ENCODE results near the gene SGMS2.

The SGMS2 gene

GRCh38 chr4:107828315-107829090 lies 3.8 kb downstream of the SGMS2 start:
- H3K79me1 ChIP-seq (ENCODE audit: low read length), result no peaks in the 10 kb centered on the region
- H3K14ac ChIP-seq (ENCODE audit: low read length), result no peak overlapping the region
- H3K18ac ChIP-seq (ENCODE audit: low read length), result no peak overlapping the region
- H3K9me3 ChIP-seq (ENCODE audit: insufficient read depth, low read depth, low read length), result no peaks in the 10 kb centered on the region
- peaks cover 3 to 9% of the 10 kb centered on the region in 2 experiments for H3K4me1 ChIP-seq (ENCODE audit: control insufficient read depth in 1 of 2, insufficient read depth in 2 of 2, low read length in 2 of 2)
- no peak overlapping the region for H2BK12ac ChIP-seq (ENCODE audit: low read length)
- no peak overlapping the region for H2BK120ac ChIP-seq (ENCODE audit: insufficient read depth, low read length, poor library complexity)
- no peak overlapping the region for H2AK5ac ChIP-seq (ENCODE audit: low read length)
- no peak overlapping the region for H2AFZ ChIP-seq (ENCODE audit: insufficient read depth, low read length, poor library complexity)
- H4K91ac ChIP-seq (ENCODE audit: low read depth, low read length), result no peak overlapping the region
- no peak overlapping the region for H3K4ac ChIP-seq (ENCODE audit: low read depth, low read length)
- peak in 1 of 2 donors; percentile 23 for DNase-seq
- no peak overlapping the region for H2BK5ac ChIP-seq (ENCODE audit: low read depth, low read length, poor library complexity)
- peaks cover 4% of the 10 kb centered on the region for H3K27me3 ChIP-seq (ENCODE audit: insufficient read depth, low read length)
- no peak overlapping the region for H3K23ac ChIP-seq (ENCODE audit: low read length)
- no peaks in the 10 kb centered on the region for H3K36me3 ChIP-seq (ENCODE audit: control insufficient read depth in 1 of 2, insufficient read depth in 2 of 2, low read length in 2 of 2)
- no peak overlapping the region for H3K4me2 ChIP-seq (ENCODE audit: low read length)
- no peak overlapping the region for H3K9ac ChIP-seq (ENCODE audit: low read length)
- no peak overlapping the region for H4K12ac ChIP-seq (ENCODE audit: low read depth, low read length)
- H3K4me3 ChIP-seq (ENCODE audit: low read depth, low read length), result no peak overlapping the region
- no peak overlapping the region for H4K8ac ChIP-seq (ENCODE audit: low read depth, low read length)
- no peak overlapping the region for H3K27ac ChIP-seq (ENCODE audit: low read depth, low read length)
- no peaks in the 10 kb centered on the region for H3K79me2 ChIP-seq (ENCODE audit: control insufficient read depth, insufficient read depth, low read length, poor library complexity)
- WGBS (ENCODE audit: extremely low coverage, insufficient coverage, insufficient read length), result no CpG with 5 or more reads among the region's 6 CpGs

DNA sequence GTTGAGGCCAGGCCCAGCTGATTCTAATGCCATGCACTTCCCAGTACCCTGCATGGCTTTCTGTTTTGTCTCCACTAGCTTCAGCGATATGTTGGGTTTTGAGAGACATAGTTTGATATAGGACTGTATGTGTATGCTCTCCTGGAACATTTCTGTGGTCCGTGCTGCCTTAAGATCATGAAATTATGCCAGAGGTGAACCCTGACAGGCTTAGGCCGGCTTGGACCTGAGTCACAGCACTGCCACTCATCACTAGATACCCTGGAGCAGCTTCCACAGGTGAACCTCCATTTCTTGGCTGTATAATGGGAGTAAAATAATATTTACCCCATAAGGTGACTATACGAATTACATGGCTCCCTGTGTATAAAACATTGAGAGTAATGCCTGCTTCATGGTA lies 6.4 kb downstream of the SGMS2 start:
- H2BK5ac ChIP-seq (ENCODE audit: low read depth, low read length, poor library complexity), result no peak overlapping the region
- no peak overlapping the region for H4K8ac ChIP-seq (ENCODE audit: low read depth, low read length)
- H3K9me3 ChIP-seq (ENCODE audit: insufficient read depth, low read depth, low read length), result no peaks in the 10 kb centered on the region
- H3K23ac ChIP-seq (ENCODE audit: low read length), result no peak overlapping the region
- no peak overlapping the region for H3K18ac ChIP-seq (ENCODE audit: low read length)
- H3K9ac ChIP-seq (ENCODE audit: low read length), result no peak overlapping the region
- H3K79me2 ChIP-seq (ENCODE audit: control insufficient read depth, insufficient read depth, low read length, poor library complexity), result no peaks in the 10 kb centered on the region
- no peak overlapping the region for H3K4me2 ChIP-seq (ENCODE audit: low read length)
- no peak overlapping the region for H3K14ac ChIP-seq (ENCODE audit: low read length)
- H2AK5ac ChIP-seq (ENCODE audit: low read length), result no peak overlapping the region
- no peak overlapping the region for H2BK12ac ChIP-seq (ENCODE audit: low read length)
- no peak overlapping the region for H2AFZ ChIP-seq (ENCODE audit: insufficient read depth, low read length, poor library complexity)
- no peaks in the 10 kb centered on the region for H3K4me1 ChIP-seq (ENCODE audit: control insufficient read depth in 1 of 2, insufficient read depth in 2 of 2, low read length in 2 of 2)
- H3K4me3 ChIP-seq (ENCODE audit: low read depth, low read length), result no peak overlapping the region
- no peaks in the 10 kb centered on the region for H3K36me3 ChIP-seq (ENCODE audit: control insufficient read depth in 1 of 2, insufficient read depth in 2 of 2, low read length in 2 of 2)
- no peak overlapping the region for H3K27ac ChIP-seq (ENCODE audit: low read depth, low read length)
- no CpG with 5 or more reads among the region's 4 CpGs for WGBS (ENCODE audit: extremely low coverage, insufficient coverage, insufficient read length)
- no peak overlapping the region for H4K91ac ChIP-seq (ENCODE audit: low read depth, low read length)
- no peak overlapping the region for H3K4ac ChIP-seq (ENCODE audit: low read depth, low read length)
- H3K27me3 ChIP-seq (ENCODE audit: insufficient read depth, low read length), result no peaks in the 10 kb centered on the region
- no peak overlapping the region for H4K12ac ChIP-seq (ENCODE audit: low read depth, low read length)
- H2BK120ac ChIP-seq (ENCODE audit: insufficient read depth, low read length, poor library complexity), result no peak overlapping the region
- no peaks in the 10 kb centered on the region for H3K79me1 ChIP-seq (ENCODE audit: low read length)
- peak; percentile 39 to 41 for DNase-seq

DNA sequence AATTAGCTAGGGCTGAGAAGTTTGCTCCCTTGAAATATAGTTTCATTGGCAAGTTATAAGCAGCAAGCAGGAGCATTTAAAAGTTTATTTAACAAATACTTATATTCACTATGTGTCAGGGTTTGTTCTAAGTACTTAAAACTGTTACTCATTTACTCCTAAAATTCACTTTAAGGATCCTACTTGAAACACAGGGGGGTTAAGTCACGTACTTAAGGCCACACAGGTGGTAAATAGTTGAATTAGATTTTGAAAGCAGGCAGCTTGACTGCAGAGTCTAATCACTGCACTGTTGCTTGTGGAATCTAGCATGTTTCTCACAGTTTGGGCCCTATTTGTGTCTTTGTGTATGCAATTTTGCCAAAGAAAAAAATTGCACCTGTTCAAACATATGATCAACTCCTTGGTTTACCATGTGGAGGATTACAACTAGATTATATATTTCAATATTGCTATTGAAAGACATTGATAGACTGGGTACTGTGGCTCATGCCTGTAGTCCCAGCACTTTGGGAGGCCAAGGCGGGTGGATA lies 7.6 kb downstream of the SGMS2 start:
- Histone ChIP-seq H3K79me1 (ENCODE audit: low read length) (no peaks in the 10 kb centered on the region), H2BK5ac (ENCODE audit: low read depth, low read length, poor library complexity) (no peak overlapping the region), H3K79me2 (ENCODE audit: control insufficient read depth, insufficient read depth, low read length, poor library complexity) (no peaks in the 10 kb centered on the region), H4K12ac (ENCODE audit: low read depth, low read length) (no peak overlapping the region), H2BK12ac (ENCODE audit: low read length) (no peak overlapping the region), H3K27ac (ENCODE audit: low read depth, low read length) (no peak overlapping the region), H3K18ac (ENCODE audit: low read length) (no peak overlapping the region), H3K9ac (ENCODE audit: low read length) (no peak overlapping the region), H3K4ac (ENCODE audit: low read depth, low read length) (no peak overlapping the region), H2AK5ac (ENCODE audit: low read length) (no peak overlapping the region), H3K4me1 (ENCODE audit: control insufficient read depth in 1 of 2, insufficient read depth in 2 of 2, low read length in 2 of 2) (no peaks in the 10 kb centered on the region), H2BK120ac (ENCODE audit: insufficient read depth, low read length, poor library complexity) (no peak overlapping the region), H2AFZ (ENCODE audit: insufficient read depth, low read length, poor library complexity) (no peak overlapping the region), H3K4me2 (ENCODE audit: low read length) (no peak overlapping the region), H3K36me3 (ENCODE audit: control insufficient read depth in 1 of 2, insufficient read depth in 2 of 2, low read length in 2 of 2) (no peaks in the 10 kb centered on the region), H3K23ac (ENCODE audit: low read length) (no peak overlapping the region), H3K14ac (ENCODE audit: low read length) (no peak overlapping the region), H3K9me3 (ENCODE audit: insufficient read depth, low read depth, low read length) (no peaks in the 10 kb centered on the region), H4K91ac (ENCODE audit: low read depth, low read length) (no peak overlapping the region), H3K27me3 (ENCODE audit: insufficient read depth, low read length) (no peaks in the 10 kb centered on the region), H3K4me3 (ENCODE audit: low read depth, low read length) (no peak overlapping the region), H4K8ac (ENCODE audit: low read depth, low read length) (no peak overlapping the region)
- DNase-seq, result no peak
- WGBS (ENCODE audit: extremely low coverage, insufficient coverage, insufficient read length), result no CpG with 5 or more reads among the region's 2 CpGs

GRCh38 chr4:107834241-107834794 lies 9.6 kb downstream of the SGMS2 start:
- H3K18ac ChIP-seq (ENCODE audit: low read length), result no peak overlapping the region
- H3K79me1 ChIP-seq (ENCODE audit: low read length), result no peaks in the 10 kb centered on the region
- H4K12ac ChIP-seq (ENCODE audit: low read depth, low read length), result no peak overlapping the region
- H3K4me1 ChIP-seq (ENCODE audit: control insufficient read depth in 1 of 2, insufficient read depth in 2 of 2, low read length in 2 of 2), result no peaks in the 10 kb centered on the region
- peak; percentile 48 to 87 for DNase-seq
- H3K4ac ChIP-seq (ENCODE audit: low read depth, low read length), result no peak overlapping the region
- H4K8ac ChIP-seq (ENCODE audit: low read depth, low read length), result no peak overlapping the region
- H2BK120ac ChIP-seq (ENCODE audit: insufficient read depth, low read length, poor library complexity), result no peak overlapping the region
- H3K9me3 ChIP-seq (ENCODE audit: insufficient read depth, low read depth, low read length), result no peaks in the 10 kb centered on the region
- H2AK5ac ChIP-seq (ENCODE audit: low read length), result no peak overlapping the region
- H3K4me3 ChIP-seq (ENCODE audit: low read depth, low read length), result no peak overlapping the region
- no peak overlapping the region for H3K9ac ChIP-seq (ENCODE audit: low read length)
- no peak overlapping the region for H3K4me2 ChIP-seq (ENCODE audit: low read length)
- no peaks in the 10 kb centered on the region for H3K36me3 ChIP-seq (ENCODE audit: control insufficient read depth in 1 of 2, insufficient read depth in 2 of 2, low read length in 2 of 2)
- no peaks in the 10 kb centered on the region for H3K79me2 ChIP-seq (ENCODE audit: control insufficient read depth, insufficient read depth, low read length, poor library complexity)
- H4K91ac ChIP-seq (ENCODE audit: low read depth, low read length), result no peak overlapping the region
- no peak overlapping the region for H3K23ac ChIP-seq (ENCODE audit: low read length)
- no CpG with 5 or more reads among the region's 1 CpG for WGBS (ENCODE audit: extremely low coverage, insufficient coverage, insufficient read length)
- no peak overlapping the region for H3K14ac ChIP-seq (ENCODE audit: low read length)
- H3K27ac ChIP-seq (ENCODE audit: low read depth, low read length), result no peak overlapping the region
- H2AFZ ChIP-seq (ENCODE audit: insufficient read depth, low read length, poor library complexity), result no peak overlapping the region
- H2BK12ac ChIP-seq (ENCODE audit: low read length), result no peak overlapping the region
- H3K27me3 ChIP-seq (ENCODE audit: insufficient read depth, low read length), result no peaks in the 10 kb centered on the region
- H2BK5ac ChIP-seq (ENCODE audit: low read depth, low read length, poor library complexity), result no peak overlapping the region
